WTC11 (cell line): ENCODE data around the gene PSMB2. TPM values are rescaled to one million over a fixed set of nuclear protein-coding genes. Genes with fewer than 3 reads are reported as not detected.

Source experiments
- ATAC-seq: fragments of 200-7000 bp; cut with Tn5 transposase; 2 replicates; pipeline ENCODE4 v1.10.0; 2021; ENCODE audit warnings: mild to moderate bottlenecking, moderate library complexity
- CTCF ChIA-PET: fragments of 300-600 bp; sonication (Branson Sonifier 250); formaldehyde crosslinking; loops from one replicate; lab custom pipeline; 2021; ENCODE audit warnings: antibody characterized with exemption; lab: Charles Lee
- POLR2A ChIA-PET: fragments of 350-600 bp; sonication (Branson Sonifier 250); formaldehyde crosslinking; loops from one replicate; lab custom pipeline; 2021; ENCODE audit warnings: antibody characterized with exemption; lab: Charles Lee
- DNase-seq: peaks from one replicate; pipeline ENCODE4 v3.0.0; 2021; ENCODE audit warnings: low spot score
- H3K27ac Mint-ChIP-seq: 2 replicates; pipeline ENCODE4 v1.8.0; 2021; ENCODE audit warnings: mixed read lengths
- H3K27me3 Mint-ChIP-seq: 2 replicates; pipeline ENCODE4 v1.8.0; 2021; ENCODE audit warnings: low read depth, mild to moderate bottlenecking, moderate library complexity, mixed read lengths
- H3K36me3 Mint-ChIP-seq: 2 replicates; pipeline ENCODE4 v1.8.0; 2021; ENCODE audit warnings: mixed read lengths
- H3K4me1 Mint-ChIP-seq: 2 replicates; pipeline ENCODE4 v1.8.0; 2022; ENCODE audit warnings: mixed read lengths
- H3K4me3 Mint-ChIP-seq: 2 replicates; pipeline ENCODE4 v1.8.0; 2021; ENCODE audit warnings: mild to moderate bottlenecking, moderate library complexity, mixed read lengths
- H3K9me3 Mint-ChIP-seq: 2 replicates; pipeline ENCODE4 v1.8.0; 2021; ENCODE audit warnings: mixed read lengths
- GABPB1 ChIP-seq: sonication (generic); formaldehyde crosslinking; IDR thresholded peaks from 2 replicates; pipeline ENCODE4 v1.8.1; 2023; ENCODE audit warnings: mild to moderate bottlenecking, missing genetic modification reagents
- IRF2 ChIP-seq: sonication (generic); formaldehyde crosslinking; IDR thresholded peaks from 2 replicates; pipeline ENCODE4 v1.8.0; 2022; ENCODE audit warnings: low read depth, missing genetic modification reagents, borderline replicate concordance
- KAT7 ChIP-seq: sonication (generic); formaldehyde crosslinking; IDR thresholded peaks from 2 replicates; pipeline ENCODE4 v1.8.1; 2023; ENCODE audit warnings: missing genetic modification reagents, mild to moderate bottlenecking, borderline replicate concordance
- NFE2L1 ChIP-seq: sonication (generic); formaldehyde crosslinking; IDR thresholded peaks from 2 replicates; pipeline ENCODE4 v1.8.1; 2023; ENCODE audit warnings: missing genetic modification reagents
- NFYB ChIP-seq: sonication (generic); formaldehyde crosslinking; conservative IDR thresholded peaks from 2 replicates; pipeline ENCODE4 v1.8.0; 2022; ENCODE audit warnings: low read depth, missing genetic modification reagents
- SMAD4 ChIP-seq: sonication (generic); formaldehyde crosslinking; IDR thresholded peaks from 2 replicates; pipeline ENCODE4 v1.8.0; 2022; ENCODE audit warnings: mild to moderate bottlenecking, missing genetic modification reagents
- SOX15 ChIP-seq: fragments of 250-450 bp; sonication (Bioruptor Pico); IDR thresholded peaks from 2 replicates; pipeline ENCODE4 v1.9.0; 2021; ENCODE audit warnings: mild to moderate bottlenecking
- TEAD4 ChIP-seq: sonication (generic); formaldehyde crosslinking; IDR thresholded peaks from 2 replicates; pipeline ENCODE4 v1.8.0; 2022; ENCODE audit warnings: mild to moderate bottlenecking, missing genetic modification reagents
- TP53 ChIP-seq: sonication (generic); formaldehyde crosslinking; IDR thresholded peaks from 2 replicates; pipeline ENCODE4 v1.8.1; 2023; ENCODE audit warnings: mild to moderate bottlenecking, missing genetic modification reagents
- ZBTB43 ChIP-seq: sonication (generic); formaldehyde crosslinking; IDR thresholded peaks from 2 replicates; pipeline ENCODE4 v1.8.1; 2023; ENCODE audit warnings: mild to moderate bottlenecking, missing genetic modification reagents
- ZNF121 ChIP-seq: sonication (generic); formaldehyde crosslinking; IDR thresholded peaks from 2 replicates; pipeline ENCODE4 v1.8.0; 2023; ENCODE audit warnings: missing genetic modification reagents
- ZNF138 ChIP-seq: sonication (generic); formaldehyde crosslinking; conservative IDR thresholded peaks from 2 replicates; pipeline ENCODE4 v1.8.1; 2022; ENCODE audit warnings: mild to moderate bottlenecking, moderate library complexity, missing genetic modification reagents
- ZNF232 ChIP-seq: sonication (generic); formaldehyde crosslinking; IDR thresholded peaks from 2 replicates; pipeline ENCODE4 v1.8.0; 2022; ENCODE audit warnings: mild to moderate bottlenecking, missing genetic modification reagents
- ZNF396 ChIP-seq: fragments of 250-450 bp; sonication (Bioruptor Pico); IDR thresholded peaks from 2 replicates; pipeline ENCODE4 v1.8.0; 2021; ENCODE audit warnings: mild to moderate bottlenecking, moderate library complexity, borderline replicate concordance
- ZNF416 ChIP-seq: fragments of 250-450 bp; sonication (Bioruptor Pico); IDR thresholded peaks from 2 replicates; pipeline ENCODE4 v1.9.0; 2021; ENCODE audit warnings: mild to moderate bottlenecking, inconsistent platforms
- ZNF532 ChIP-seq: fragments of 250-450 bp; sonication (Bioruptor Pico); IDR thresholded peaks from 2 replicates; pipeline ENCODE4 v1.9.0; 2021; ENCODE audit warnings: mild to moderate bottlenecking, borderline replicate concordance
- total RNA-seq: library from RNA; stranded (reverse); gene quantifications from 3 replicates; pipeline ENCODE4 v1.2.3, GENCODE V29; 2021
- TF ChIP-seq, protein P1 (sequence below): sonication (generic); formaldehyde crosslinking; conservative IDR thresholded peaks from 2 replicates; pipeline ENCODE4 v1.8.1; 2022; ENCODE audit warnings: mild to moderate bottlenecking, missing genetic modification reagents
- TF ChIP-seq, protein P2 (sequence below): sonication (generic); formaldehyde crosslinking; IDR thresholded peaks from 2 replicates; pipeline ENCODE4 v1.8.0; 2023; ENCODE audit warnings: mild to moderate bottlenecking, missing genetic modification reagents
- TF ChIP-seq, protein P3 (sequence below): sonication (generic); formaldehyde crosslinking; IDR thresholded peaks from 2 replicates; pipeline ENCODE4 v1.8.1; 2022; ENCODE audit warnings: mild to moderate bottlenecking, missing genetic modification reagents, moderate library complexity, borderline replicate concordance

The PSMB2 gene
- total RNA-seq, 1 experiment from 2014 or later, result 76.7 TPM

DNA sequence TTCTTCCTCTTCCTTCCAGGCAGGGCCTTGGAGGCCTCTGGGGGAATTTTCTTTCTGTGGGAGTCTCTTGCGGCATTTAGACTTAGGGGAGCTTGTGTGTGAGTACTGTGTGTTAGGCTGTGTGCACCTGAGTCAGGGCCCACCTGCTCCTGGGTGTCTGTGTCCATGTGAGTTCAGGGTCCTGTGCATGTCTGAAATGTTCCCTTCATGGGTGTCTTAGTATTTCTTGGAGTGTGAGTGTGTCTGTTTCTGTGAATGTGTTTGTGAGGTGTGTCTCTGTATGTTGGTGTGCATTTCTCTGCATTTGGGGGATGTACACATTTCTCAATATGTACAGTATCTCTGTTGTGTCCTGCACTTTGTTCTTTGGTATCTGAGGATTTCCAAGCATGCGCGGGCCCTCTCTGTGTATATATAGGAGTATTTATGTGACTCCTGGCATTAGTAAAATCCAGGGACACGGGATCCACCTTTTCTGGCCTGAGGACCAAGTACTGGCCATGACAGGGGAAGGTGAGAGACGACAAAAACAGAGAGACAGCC, 65.8 kb downstream of the PSMB2 start (continued):
- TF ChIP-seq ZNF532 (no peak), ZBTB43 (CRISPR knock-in tag) (no peak), TP53 (no peak), IRF2 (CRISPR knock-in tag) (no peak), SOX15 (no peak), NFE2L1 (no peak), NFYB (no peak), ZNF138 (CRISPR knock-in tag) (no peak), TEAD4 (CRISPR knock-in tag) (no peak), ZNF416 (CRISPR knock-in tag) (no peak), KAT7 (CRISPR knock-in tag) (no peak), GABPB1 (no peak), SMAD4 (CRISPR knock-in tag) (no peak), ZNF396 (CRISPR knock-in tag) (no peak), ZNF232 (CRISPR knock-in tag) (no peak)
- TF ChIP-seq, protein P1, sequence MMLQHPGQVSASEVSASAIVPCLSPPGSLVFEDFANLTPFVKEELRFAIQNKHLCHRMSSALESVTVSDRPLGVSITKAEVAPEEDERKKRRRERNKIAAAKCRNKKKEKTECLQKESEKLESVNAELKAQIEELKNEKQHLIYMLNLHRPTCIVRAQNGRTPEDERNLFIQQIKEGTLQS (CRISPR knock-in tag), result no peak
- TF ChIP-seq, protein P2, sequence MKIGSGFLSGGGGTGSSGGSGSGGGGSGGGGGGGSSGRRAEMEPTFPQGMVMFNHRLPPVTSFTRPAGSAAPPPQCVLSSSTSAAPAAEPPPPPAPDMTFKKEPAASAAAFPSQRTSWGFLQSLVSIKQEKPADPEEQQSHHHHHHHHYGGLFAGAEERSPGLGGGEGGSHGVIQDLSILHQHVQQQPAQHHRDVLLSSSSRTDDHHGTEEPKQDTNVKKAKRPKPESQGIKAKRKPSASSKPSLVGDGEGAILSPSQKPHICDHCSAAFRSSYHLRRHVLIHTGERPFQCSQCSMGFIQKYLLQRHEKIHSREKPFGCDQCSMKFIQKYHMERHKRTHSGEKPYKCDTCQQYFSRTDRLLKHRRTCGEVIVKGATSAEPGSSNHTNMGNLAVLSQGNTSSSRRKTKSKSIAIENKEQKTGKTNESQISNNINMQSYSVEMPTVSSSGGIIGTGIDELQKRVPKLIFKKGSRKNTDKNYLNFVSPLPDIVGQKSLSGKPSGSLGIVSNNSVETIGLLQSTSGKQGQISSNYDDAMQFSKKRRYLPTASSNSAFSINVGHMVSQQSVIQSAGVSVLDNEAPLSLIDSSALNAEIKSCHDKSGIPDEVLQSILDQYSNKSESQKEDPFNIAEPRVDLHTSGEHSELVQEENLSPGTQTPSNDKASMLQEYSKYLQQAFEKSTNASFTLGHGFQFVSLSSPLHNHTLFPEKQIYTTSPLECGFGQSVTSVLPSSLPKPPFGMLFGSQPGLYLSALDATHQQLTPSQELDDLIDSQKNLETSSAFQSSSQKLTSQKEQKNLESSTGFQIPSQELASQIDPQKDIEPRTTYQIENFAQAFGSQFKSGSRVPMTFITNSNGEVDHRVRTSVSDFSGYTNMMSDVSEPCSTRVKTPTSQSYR (CRISPR knock-in tag), result no peak

DNA sequence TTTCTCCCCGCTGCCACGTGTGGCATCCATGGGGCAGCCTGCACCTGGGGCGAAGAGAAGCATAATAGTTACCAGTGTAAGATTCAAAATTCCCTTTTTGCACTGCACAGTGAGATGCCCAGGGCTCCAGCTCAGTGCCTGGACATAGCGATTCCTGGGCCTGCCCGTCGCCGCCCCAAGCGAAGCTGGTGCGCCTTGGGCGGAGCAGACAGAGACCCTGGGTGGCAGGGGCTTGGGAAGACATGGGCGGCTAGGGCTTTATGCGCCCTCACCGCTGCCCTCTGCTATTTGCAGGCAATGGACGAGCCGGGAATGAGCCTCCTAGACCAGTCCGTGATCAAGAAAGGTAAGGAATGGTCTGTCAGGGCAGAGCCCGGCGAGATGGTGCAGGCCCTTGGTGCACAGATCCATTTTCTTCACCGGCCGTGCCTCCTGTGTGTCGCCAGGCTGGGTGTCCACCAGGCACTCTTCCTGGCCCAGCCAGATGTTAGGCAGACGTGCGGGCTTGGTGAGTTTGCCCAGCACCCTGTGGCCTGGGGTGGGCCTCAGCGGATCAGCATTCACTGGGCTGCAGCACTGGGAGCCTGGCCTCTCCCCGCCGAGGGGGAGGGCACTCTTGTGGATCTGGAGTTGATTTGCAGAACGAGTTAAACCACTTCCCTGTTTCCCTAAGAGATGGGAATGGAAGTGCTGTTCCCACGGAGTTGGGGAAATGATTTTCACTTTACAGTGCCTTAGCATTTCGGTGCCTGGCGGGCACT, 66.5 kb downstream of the PSMB2 start:
- CTCF ChIA-PET, result interaction anchor here (1.8 to 4.5 kb wide), 4 partner anchors 10 to 151 kb away, joined by 12 to 35 read pairs (median 28); no protein-coding TSS in a partner anchor
- no peak for ATAC-seq

More for the DNA sequence above, 66.5 kb downstream of the PSMB2 start:
- peaks cover 38% of the 10 kb centered on the region for H3K4me1 Mint-ChIP-seq
- H3K36me3 Mint-ChIP-seq, result no peaks in the 10 kb centered on the region
- POLR2A ChIA-PET, result no interaction called here
- peaks cover 97% of the 10 kb centered on the region for H3K27me3 Mint-ChIP-seq
- H3K27ac Mint-ChIP-seq, result no peak overlapping the region
- DNase-seq, result no peak
- peak; percentile 68; the same call in 1 of the 2 replicates for TF ChIP-seq ZNF121 (CRISPR knock-in tag)
- TF ChIP-seq, protein P3, sequence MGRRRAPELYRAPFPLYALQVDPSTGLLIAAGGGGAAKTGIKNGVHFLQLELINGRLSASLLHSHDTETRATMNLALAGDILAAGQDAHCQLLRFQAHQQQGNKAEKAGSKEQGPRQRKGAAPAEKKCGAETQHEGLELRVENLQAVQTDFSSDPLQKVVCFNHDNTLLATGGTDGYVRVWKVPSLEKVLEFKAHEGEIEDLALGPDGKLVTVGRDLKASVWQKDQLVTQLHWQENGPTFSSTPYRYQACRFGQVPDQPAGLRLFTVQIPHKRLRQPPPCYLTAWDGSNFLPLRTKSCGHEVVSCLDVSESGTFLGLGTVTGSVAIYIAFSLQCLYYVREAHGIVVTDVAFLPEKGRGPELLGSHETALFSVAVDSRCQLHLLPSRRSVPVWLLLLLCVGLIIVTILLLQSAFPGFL (CRISPR knock-in tag), result no peak
- peak overlapping the region; percentile 14 for H3K4me3 Mint-ChIP-seq
- no peaks in the 10 kb centered on the region for H3K9me3 Mint-ChIP-seq
